ENCODE data around the gene MATR3.

- TF ChIP-seq, protein P1, sequence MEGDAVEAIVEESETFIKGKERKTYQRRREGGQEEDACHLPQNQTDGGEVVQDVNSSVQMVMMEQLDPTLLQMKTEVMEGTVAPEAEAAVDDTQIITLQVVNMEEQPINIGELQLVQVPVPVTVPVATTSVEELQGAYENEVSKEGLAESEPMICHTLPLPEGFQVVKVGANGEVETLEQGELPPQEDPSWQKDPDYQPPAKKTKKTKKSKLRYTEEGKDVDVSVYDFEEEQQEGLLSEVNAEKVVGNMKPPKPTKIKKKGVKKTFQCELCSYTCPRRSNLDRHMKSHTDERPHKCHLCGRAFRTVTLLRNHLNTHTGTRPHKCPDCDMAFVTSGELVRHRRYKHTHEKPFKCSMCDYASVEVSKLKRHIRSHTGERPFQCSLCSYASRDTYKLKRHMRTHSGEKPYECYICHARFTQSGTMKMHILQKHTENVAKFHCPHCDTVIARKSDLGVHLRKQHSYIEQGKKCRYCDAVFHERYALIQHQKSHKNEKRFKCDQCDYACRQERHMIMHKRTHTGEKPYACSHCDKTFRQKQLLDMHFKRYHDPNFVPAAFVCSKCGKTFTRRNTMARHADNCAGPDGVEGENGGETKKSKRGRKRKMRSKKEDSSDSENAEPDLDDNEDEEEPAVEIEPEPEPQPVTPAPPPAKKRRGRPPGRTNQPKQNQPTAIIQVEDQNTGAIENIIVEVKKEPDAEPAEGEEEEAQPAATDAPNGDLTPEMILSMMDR (IDR thresholded peaks at IDR 0.05; ENCODE audit: low read depth, low read length, poor library complexity, severe bottlenecking), result no peak
- TF ChIP-seq EZH2phosphoT487 (IDR thresholded peaks at IDR 0.05; ENCODE audit: borderline replicate concordance, low read length), result no peak
Measured at GRCh38 chr5:139341187-139341688, 47.7 kb downstream of the MATR3 start.

Data from DOHH2 (cell line).